ENCODE measurements around the gene GNAS.

Gene GNAS

DNA sequence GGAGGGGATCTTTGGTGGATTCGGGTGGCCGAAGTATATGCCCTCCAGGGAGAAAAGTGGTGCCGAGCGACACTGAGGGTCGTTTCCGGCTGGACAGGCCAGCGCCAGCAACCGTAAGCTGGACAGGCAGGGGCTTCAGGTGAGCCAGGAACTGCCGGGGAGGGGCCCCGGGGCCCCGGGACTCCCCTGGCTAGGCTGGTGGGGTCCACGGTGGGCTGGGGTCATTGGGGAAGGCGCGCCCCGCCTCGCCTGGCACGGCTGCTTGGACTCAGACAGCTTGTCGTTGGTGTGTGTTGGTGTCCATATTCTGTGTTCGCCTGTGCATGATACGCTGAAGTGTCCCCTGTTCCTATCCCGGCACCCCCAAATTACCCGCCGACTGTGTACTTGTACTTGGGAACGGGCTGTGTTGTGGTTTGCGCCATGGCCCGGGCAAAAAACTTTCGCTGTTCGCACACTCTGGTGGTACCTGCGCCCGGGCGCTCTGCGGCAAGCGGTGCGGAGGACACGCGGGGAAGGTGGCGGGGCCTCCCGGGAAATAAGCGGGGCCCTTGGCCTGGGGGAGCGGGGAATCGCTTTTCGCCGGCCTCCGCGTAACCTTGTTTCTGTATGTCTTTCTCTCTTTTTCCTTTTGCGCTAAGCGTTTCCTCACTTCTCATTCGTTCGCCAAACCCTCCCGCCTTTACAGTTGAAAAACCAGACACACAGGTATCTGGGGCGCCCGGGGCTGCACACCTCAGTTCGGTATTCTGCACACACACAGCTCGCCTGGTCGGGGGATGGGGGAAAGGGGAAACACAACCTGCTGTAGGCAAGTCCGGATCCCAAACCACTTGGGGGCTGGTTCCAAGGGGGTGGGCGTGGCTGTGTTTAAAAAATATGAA lies 3.2 kb downstream of the GNAS start:
- TF ChIP-seq, protein P1, sequence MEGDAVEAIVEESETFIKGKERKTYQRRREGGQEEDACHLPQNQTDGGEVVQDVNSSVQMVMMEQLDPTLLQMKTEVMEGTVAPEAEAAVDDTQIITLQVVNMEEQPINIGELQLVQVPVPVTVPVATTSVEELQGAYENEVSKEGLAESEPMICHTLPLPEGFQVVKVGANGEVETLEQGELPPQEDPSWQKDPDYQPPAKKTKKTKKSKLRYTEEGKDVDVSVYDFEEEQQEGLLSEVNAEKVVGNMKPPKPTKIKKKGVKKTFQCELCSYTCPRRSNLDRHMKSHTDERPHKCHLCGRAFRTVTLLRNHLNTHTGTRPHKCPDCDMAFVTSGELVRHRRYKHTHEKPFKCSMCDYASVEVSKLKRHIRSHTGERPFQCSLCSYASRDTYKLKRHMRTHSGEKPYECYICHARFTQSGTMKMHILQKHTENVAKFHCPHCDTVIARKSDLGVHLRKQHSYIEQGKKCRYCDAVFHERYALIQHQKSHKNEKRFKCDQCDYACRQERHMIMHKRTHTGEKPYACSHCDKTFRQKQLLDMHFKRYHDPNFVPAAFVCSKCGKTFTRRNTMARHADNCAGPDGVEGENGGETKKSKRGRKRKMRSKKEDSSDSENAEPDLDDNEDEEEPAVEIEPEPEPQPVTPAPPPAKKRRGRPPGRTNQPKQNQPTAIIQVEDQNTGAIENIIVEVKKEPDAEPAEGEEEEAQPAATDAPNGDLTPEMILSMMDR (IDR thresholded peaks at IDR 0.05; ENCODE audit: low read depth, low read length, missing control alignments) = no peak
- in situ Hi-C loops (cut with HindIII; ENCODE audit: low sequenced_read_pairs) = loop anchor here (25.0 kb wide), 1 partner anchor 632 kb away; no protein-coding TSS in a partner anchor
- DNase-seq (ENCODE audit: low read depth) = no peak
- no peak overlapping the region for H3K4me3 ChIP-seq (ENCODE audit: low read depth, low read length)

DNA sequence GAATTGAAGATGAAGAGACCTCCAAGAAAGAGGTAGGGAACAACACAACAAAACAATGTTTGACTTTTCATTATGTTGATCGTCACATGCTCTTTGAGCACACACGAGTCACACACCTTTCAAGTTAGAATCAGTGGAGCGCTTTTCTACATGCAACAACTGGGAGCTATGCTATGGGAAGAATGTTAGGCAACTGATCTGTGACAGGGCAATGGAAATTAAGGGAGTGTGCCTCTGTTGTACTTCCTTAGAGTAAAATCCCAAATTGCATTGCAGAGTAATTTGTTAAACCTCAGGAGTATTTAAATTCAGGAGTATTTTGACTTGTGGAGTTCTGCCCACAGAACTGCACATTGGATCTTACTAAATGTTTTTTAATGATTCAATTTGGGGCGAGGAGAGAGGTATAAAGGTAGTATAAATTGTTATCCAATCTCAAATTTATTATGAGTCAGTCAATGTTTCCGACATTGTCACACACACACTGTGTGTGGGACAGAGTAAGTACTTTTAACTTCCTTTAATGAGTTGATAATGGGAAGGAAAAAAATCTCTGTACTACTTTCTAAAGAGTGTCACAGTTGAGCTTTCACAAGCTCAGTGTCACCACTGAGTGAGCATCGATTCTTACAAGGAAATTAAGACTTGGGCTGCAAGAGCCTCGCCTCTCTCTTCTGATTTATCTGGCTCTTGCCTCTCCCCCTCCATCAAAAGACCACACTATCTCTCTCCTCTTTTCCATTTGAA lies 10.7 kb downstream of the GNAS start:
- in situ Hi-C loops (cut with HindIII; ENCODE audit: low sequenced_read_pairs) = loop anchor here (25.0 kb wide), 1 partner anchor 624 kb away; no protein-coding TSS in a partner anchor
- H3K4me3 ChIP-seq (ENCODE audit: low read depth, low read length) = no peak overlapping the region
- TF ChIP-seq, protein P1 (IDR thresholded peaks at IDR 0.05; ENCODE audit: low read depth, low read length, missing control alignments) = no peak

DNA sequence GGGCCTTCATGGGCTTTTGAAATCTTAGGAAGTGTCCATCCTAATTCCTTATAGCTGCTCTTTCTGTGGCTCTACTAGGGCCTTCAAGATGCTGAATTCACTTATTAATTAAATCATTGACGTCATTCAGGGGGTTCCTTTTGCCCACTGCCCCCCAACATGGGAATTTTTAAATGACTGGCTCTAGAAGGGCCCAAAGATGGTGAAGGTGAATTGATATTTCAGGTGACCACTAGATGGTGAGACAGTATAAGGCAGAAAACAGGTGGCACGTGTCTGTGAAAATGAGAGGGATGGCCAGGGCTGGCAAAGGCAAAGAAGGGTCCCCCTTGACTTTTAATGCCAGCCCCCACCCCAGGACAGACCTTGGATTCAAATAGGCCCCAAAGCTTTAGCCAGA lies 11.8 kb downstream of the GNAS start:
- in situ Hi-C loops (cut with HindIII; ENCODE audit: low sequenced_read_pairs) = loop anchor here (25.0 kb wide), 1 partner anchor 623 kb away; no protein-coding TSS in a partner anchor

More for the DNA sequence above, 10.7 kb downstream of the GNAS start:
- no peak for DNase-seq (ENCODE audit: low read depth)

DNA sequence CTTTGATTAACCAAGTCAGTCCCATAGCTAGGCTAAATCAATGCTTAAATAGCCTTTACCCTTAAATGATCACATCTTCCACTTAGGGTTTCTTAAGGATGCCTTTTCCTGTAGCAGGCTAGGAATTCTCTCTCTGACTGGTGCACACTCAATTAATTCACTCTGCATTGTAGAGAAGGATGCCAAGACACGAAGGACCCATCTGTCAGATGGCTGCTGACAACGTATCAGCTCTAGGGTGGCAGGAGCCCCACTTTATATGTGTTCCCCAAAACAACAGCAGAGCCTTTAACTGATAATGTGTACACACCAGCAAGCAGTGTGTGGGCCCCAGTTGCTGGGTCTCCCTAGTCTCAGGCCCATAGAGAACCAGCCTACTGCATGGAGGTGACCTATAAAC lies 13.3 kb downstream of the GNAS start:
- TF ChIP-seq, protein P1 (IDR thresholded peaks at IDR 0.05; ENCODE audit: low read depth, low read length, missing control alignments) = no peak
- H3K4me3 ChIP-seq (ENCODE audit: low read depth, low read length) = no peak overlapping the region
- DNase-seq (ENCODE audit: low read depth) = no peak
- in situ Hi-C loops (cut with HindIII; ENCODE audit: low sequenced_read_pairs) = loop anchor here (25.0 kb wide), 1 partner anchor 621 kb away; no protein-coding TSS in a partner anchor

More for the DNA sequence above, 11.8 kb downstream of the GNAS start:
- DNase-seq (ENCODE audit: low read depth) = no peak
- TF ChIP-seq, protein P1 (IDR thresholded peaks at IDR 0.05; ENCODE audit: low read depth, low read length, missing control alignments) = peak; percentile 12
- no peak overlapping the region for H3K4me3 ChIP-seq (ENCODE audit: low read depth, low read length)

DNA sequence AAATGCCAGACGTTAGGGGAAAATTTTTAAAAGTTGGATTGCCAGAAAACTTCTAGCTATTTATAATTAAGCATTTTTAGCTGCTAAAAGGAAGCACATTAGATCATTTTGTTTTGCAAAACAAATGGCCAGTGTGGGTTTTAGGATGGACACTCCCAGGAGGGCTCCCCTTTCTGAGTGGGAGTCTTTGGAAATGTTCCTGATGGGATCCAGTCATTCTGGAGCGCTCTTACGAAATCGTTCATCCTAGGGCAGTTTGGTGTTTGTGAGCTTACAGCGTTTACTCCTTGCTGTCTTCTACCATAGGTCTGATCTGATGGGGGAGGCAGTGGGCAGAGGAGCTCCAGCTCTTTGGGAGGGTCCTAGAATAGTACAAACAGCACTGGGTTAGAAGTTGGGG lies 14.7 kb downstream of the GNAS start:
- in situ Hi-C loops (cut with HindIII; ENCODE audit: low sequenced_read_pairs) = loop anchor here (25.0 kb wide), 1 partner anchor 620 kb away; no protein-coding TSS in a partner anchor
- TF ChIP-seq, protein P1 (IDR thresholded peaks at IDR 0.05; ENCODE audit: low read depth, low read length, missing control alignments) = no peak
- DNase-seq (ENCODE audit: low read depth) = no peak

DNA sequence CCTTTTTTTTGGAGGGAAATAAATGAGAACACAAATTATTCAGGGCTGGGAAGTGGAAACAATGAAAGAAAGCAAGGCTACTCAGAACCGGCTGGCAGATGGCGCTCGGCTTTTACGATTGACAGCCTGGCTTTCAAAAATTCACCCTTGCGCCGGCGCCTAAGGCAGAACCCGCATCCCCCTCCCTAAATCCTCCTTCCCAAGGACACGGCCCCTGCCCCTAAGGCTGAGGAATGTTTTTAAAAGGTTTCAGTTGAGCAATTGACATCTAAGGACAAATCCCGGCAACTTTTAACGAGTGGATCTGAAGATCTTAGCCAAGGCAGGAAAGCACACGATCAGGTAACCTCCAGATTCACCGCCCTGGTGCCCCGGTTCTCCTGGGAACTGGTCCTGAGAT lies 16.3 kb downstream of the GNAS start:
- in situ Hi-C loops (cut with HindIII; ENCODE audit: low sequenced_read_pairs) = loop anchor here (25.0 kb wide), 1 partner anchor 619 kb away; no protein-coding TSS in a partner anchor
- TF ChIP-seq, protein P1 (IDR thresholded peaks at IDR 0.05; ENCODE audit: low read depth, low read length, missing control alignments) = peak; percentile 49
- no peak overlapping the region for H3K4me3 ChIP-seq (ENCODE audit: low read depth, low read length)
- DNase-seq (ENCODE audit: low read depth) = no peak

More for the DNA sequence above, 14.7 kb downstream of the GNAS start:
- H3K4me3 ChIP-seq (ENCODE audit: low read depth, low read length) = no peak overlapping the region

Data from astrocyte of the cerebellum (primary cell).